Measurements from ENCODE around the gene CNTNAP2.
"Not testable (repeated sequence)": the region's sequence is repeated elsewhere in the genome, so short reads cannot be mapped to it uniquely, and the experiment has no call there.

CNTNAP2 gene

DNA sequence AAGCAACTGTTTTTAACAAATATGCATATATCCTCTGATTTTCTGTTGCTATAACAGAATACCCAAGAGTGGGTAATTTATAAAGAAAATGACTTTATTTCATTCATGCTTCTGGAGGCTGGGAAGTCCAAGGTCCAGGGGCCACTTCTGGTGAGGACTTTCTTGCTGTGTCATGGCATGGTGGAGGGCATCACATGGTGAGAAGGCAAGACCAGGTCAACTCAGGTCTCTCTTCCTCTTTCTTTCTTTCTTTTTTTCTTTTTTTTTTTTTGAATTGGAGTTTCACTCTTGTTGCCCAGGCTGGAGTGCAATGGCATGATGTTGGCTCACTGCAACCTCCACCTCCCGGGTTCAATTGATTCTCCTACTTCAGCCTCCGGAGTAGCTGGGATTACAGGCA, 2170.9 kb downstream of the CNTNAP2 start:
- TF ChIP-seq, protein P1, sequence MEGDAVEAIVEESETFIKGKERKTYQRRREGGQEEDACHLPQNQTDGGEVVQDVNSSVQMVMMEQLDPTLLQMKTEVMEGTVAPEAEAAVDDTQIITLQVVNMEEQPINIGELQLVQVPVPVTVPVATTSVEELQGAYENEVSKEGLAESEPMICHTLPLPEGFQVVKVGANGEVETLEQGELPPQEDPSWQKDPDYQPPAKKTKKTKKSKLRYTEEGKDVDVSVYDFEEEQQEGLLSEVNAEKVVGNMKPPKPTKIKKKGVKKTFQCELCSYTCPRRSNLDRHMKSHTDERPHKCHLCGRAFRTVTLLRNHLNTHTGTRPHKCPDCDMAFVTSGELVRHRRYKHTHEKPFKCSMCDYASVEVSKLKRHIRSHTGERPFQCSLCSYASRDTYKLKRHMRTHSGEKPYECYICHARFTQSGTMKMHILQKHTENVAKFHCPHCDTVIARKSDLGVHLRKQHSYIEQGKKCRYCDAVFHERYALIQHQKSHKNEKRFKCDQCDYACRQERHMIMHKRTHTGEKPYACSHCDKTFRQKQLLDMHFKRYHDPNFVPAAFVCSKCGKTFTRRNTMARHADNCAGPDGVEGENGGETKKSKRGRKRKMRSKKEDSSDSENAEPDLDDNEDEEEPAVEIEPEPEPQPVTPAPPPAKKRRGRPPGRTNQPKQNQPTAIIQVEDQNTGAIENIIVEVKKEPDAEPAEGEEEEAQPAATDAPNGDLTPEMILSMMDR (IDR thresholded peaks at IDR 0.05): no peak
- DNase-seq (ENCODE audit: low spot score): no peak
- H3K4me3 ChIP-seq: no peak overlapping the region
- H3K27ac ChIP-seq: no peak overlapping the region

DNA sequence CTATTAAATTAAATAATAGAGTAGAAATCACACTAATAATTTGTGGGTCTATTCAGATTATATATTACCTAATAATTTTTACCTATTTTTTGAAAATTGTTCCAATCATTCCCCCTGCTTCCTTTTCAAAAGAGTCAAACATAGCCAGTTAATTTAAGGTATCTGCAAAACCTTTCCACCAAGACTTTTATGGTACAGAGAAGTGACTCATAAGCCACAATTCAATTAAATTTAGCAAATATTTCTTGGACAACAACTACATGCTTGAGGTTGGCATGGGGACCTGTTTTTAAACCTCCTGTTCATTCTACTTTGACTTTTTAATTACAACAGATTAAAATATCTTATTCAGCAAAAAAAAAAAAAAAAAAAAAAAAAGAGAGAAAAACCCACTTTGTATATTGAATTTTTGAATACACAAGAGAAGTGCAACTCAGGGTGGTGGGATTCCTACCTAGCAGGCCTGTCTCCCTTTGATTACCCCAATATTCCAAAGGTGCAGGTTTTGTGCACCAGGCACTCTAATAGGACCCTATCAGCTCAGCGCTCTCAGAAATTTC, 2172.1 kb downstream of the CNTNAP2 start:
- Histone ChIP-seq H3K27ac (no peak overlapping the region), H3K4me3 (no peak overlapping the region)
- no peak for DNase-seq (ENCODE audit: low spot score)
- TF ChIP-seq, protein P1 (IDR thresholded peaks at IDR 0.05): no peak

DNA sequence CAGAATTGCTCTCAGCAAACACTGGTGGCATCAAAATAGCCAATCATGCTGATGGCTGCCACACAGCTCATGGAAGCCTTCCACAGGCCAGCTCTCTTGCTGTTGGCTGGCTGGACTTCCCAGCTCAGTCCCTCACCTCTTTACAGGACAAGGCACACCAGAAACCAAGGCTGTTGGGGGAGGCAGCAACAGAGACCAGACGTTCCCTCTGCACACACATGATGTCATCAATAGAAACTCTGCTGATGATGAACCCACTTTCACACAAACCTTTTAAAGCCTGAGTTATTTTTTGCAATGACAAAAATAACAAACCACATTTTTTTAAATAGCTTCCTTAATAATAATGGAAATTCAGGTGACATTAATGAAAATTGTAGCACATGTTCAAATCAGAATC, 2173.0 kb downstream of the CNTNAP2 start:
- Histone ChIP-seq H3K27ac (no peak overlapping the region), H3K4me3 (no peak overlapping the region)
- DNase-seq (ENCODE audit: low spot score): no peak
- TF ChIP-seq, protein P1 (IDR thresholded peaks at IDR 0.05): no peak

DNA sequence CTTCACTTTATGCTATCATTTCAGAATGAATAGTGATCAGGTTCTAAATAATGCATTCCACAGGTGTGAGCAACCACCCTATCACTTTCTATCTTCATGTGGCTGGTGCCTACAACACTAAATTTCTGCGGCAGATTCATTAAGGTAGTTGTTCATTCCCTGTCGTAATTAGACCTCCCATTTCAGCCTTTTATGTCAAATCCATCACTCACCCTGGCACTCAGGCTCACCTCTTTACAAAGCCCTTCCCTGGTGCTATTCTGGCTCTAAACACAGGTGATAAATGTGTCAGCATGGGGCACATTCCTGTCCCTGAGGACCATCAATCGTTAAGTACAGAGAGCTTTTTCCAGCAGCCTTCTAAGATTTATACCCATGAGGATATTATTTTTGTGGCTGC, 2173.9 kb downstream of the CNTNAP2 start:
- TF ChIP-seq, protein P1 (IDR thresholded peaks at IDR 0.05): no peak
- Histone ChIP-seq H3K27ac (no peak overlapping the region), H3K4me3 (no peak overlapping the region)
- DNase-seq (ENCODE audit: low spot score): no peak

DNA sequence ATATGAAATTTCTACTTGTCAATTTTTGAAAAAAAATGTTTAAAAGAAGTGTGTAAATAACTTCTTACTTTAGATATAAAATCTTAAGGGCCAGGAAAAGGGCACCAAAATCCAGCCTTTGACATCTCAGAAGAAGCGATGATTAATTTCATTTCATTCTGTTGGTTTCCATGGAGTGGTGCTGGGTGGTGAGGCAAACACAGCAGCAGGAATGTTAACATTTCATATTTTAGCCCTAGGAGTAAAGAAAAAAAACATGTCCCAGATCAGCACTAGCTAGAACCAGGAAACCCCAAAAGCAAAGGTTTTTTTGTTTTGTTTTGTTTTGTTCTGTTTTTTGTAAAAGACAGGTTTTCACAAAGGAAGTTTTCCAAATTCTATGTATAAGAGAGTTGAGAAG, 2175.2 kb downstream of the CNTNAP2 start:
- DNase-seq (ENCODE audit: low spot score): no peak
- Histone ChIP-seq H3K4me3 (no peak overlapping the region), H3K27ac (no peak overlapping the region)
- TF ChIP-seq, protein P1 (IDR thresholded peaks at IDR 0.05): no peak

DNA sequence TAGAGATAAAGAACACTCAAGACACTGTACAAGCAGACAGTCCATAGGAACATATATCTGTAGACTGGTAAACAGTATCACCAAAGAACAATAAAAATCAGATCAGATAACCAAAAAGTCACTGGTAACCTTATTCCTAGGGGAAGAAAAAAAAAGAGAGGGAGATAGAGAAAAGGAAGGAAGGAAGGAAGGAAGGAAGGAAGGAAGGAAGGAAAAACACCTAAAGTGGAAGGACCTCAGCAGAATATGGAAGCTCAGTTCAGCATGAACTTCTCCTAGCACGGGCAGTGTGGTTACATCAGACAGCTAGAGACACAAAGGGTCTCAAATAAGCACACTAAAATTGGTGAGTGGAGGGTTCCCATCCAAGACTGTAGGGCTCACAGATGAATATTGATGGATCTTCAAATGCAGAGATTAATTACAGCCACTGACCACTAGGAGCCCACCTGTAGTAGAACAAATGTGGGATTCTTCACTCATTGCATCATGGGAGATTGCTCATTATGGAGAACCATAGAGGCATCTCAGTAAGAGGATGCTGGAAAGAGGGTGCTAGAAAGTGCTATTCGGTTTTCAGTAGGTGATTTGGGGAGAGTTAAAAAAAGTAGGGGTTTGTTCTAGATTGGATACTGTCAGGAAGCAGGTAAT, 2180.5 kb downstream of the CNTNAP2 start:
- no peak for DNase-seq (ENCODE audit: low spot score)
- TF ChIP-seq, protein P1 (IDR thresholded peaks at IDR 0.05): no peak
- H3K27ac ChIP-seq: no peak overlapping the region
- H3K4me3 ChIP-seq: no peak overlapping the region

DNA sequence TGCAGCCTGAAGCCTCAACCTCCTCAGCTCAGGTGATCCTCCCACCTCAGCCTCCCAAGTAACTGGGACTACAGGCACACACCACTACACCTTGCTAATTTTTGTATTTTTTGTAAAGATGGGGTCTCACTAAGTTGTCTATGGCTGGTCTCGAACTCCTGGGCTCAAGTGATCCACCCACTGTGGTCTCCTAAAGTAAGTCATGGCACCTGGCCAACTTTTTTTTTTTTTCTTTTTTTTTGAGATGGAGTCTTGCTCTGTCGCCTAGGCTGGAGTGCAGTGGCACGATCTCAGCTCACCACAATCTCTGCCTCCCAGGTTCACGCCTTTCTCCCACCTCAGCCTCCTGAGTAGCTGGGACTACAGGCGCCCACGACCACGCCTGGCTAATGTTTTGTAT, 2182.2 kb downstream of the CNTNAP2 start:
- DNase-seq (ENCODE audit: low spot score); H3K27ac ChIP-seq; H3K4me3 ChIP-seq: not testable (repeated sequence)

All from coronary artery (tissue), 2 donors.